Prostate gland (tissue), 2 donors: Measurements from ENCODE around the gene ZC3H12D.

Experiments used
- POLR2A ChIP-seq: fragments of 450-650 bp; IDR thresholded peaks from one replicate; pipeline ENCODE4 v1.6.1; 2016; ENCODE audit warnings: antibody characterized with exemption, mild to moderate bottlenecking
- POLR2AphosphoS5 ChIP-seq: sonication (generic); formaldehyde crosslinking; IDR thresholded peaks from one replicate; pipeline ENCODE4 v1.6.1; 2017; ENCODE audit warnings: antibody characterized with exemption
- TF ChIP-seq, protein P1 (sequence below), 4 experiments: fragments of 200-600 bp in 2 of 4; fragments of 450-650 bp in 2 of 4; sonication (generic) in 2 of 4; IDR thresholded peaks; 1 replicate in 3 of 4; 2 replicates in 1 of 4; pipeline ENCODE4 v1.5.1; 2016 to 2019; ENCODE audit warnings: antibody characterized with exemption in 4 of 4, mild to moderate bottlenecking in 2 of 4, moderate library complexity in 2 of 4

DNA sequence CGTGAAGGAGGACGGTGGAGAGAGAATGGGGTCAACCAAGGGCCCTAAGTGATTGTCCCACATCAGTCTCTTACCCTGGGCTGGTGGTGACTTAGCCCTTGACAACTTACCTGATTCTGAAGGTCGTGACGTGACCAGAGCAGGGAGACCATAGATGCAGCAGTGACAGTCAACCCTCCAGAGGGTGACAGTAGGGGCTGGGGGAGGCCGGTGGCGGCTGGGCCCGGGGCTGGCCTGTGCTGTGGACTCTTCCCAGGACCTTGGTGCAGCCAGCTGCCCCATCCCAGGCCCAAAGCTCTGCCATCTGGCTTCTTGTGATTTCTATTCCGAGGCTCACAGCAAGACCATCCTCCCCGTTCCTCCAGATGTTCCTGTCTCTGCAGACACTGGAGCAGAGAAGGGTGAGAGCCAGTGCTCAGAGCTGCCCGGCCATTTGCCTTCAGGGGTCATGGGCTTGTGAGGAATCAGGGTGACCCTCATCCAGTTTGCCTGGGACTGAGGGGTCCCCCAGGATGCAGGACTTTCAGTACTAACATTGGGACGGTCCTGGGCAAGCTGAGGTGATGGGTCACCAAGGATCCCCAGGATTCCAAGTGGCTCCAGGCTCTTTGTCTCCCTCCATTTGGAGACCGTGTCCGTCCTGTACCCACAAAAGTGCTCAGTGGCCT lies 48.8 kb downstream of the ZC3H12D start:
- TF ChIP-seq, protein P1, sequence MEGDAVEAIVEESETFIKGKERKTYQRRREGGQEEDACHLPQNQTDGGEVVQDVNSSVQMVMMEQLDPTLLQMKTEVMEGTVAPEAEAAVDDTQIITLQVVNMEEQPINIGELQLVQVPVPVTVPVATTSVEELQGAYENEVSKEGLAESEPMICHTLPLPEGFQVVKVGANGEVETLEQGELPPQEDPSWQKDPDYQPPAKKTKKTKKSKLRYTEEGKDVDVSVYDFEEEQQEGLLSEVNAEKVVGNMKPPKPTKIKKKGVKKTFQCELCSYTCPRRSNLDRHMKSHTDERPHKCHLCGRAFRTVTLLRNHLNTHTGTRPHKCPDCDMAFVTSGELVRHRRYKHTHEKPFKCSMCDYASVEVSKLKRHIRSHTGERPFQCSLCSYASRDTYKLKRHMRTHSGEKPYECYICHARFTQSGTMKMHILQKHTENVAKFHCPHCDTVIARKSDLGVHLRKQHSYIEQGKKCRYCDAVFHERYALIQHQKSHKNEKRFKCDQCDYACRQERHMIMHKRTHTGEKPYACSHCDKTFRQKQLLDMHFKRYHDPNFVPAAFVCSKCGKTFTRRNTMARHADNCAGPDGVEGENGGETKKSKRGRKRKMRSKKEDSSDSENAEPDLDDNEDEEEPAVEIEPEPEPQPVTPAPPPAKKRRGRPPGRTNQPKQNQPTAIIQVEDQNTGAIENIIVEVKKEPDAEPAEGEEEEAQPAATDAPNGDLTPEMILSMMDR (IDR thresholded peaks at IDR 0.05) = no peak
- TF ChIP-seq POLR2A (no peak), POLR2AphosphoS5 (no peak)
